Activated CD8-positive, alpha-beta memory T cell treated with anti-CD3 and anti-CD28 coated beads, Interleukin-2, amount 50 U/mL, for 24 hours (primary cell): Measurements from ENCODE around the gene RAB3IL1.
"Not testable (repeated sequence)": the region's sequence is repeated elsewhere in the genome, so short reads cannot be mapped to it uniquely, and the experiment has no call there.

Experiments used
- DNase-seq: peaks from one replicate; pipeline ENCODE4 v3.0.0-alpha.2; 2020; ENCODE audit errors: extremely low read depth

RAB3IL1 gene

DNA sequence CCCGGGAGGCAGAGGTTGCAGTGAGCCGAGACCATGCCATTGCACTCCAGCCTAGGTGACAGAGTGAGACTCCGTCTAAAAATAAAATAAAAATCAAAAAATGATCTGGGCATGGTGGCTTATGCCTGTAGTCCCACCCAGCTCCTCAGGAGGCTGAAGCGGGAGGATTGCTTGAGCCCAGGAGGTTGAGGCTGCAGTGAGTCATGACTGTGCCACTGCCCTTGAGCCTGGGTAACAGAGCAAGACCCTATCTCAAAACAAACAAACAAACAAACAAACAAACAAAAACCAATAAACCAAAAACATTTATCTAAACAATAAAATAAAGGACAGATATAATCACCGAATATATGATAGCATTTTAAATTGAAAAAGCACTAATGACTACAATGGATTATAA lies 36.3 kb upstream of the RAB3IL1 start:
- DNase-seq, result not testable (repeated sequence)

- DNase-seq, result no peak
These were observed 35.5 kb upstream of the RAB3IL1 start for GRCh38 chr11:61952882-61953281.

DNA sequence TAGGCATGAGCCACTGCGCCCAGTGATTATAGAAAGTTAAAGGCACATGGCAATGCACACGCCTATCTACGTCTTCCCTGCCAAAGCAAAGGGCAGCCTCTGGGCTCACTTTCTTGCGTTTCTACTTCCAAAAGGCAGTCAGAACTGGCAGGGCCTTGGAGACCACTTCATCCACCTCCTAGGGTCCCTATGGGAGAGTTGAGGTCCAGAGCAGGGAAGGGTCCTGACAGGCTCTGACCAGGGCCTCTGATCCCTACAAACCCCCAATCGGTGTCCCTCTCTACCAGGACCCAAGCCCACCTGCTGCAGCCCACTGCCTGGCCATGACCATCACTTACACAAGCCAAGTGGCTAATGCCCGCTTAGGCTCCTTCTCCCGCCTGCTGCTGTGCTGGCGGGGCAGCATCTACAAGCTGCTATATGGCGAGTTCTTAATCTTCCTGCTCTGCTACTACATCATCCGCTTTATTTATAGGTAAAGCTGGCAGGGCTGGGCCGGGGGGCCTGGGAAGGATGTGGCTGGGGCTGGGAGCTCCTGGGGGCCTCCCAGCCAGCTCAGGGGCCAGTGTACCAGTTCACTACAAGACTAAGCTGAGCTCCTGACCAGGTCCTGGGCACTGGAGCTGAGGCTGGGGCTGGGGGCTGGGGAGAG lies 34.2 kb upstream of the RAB3IL1 start:
- no peak for DNase-seq

- DNase-seq, result no peak
These were observed 32.7 kb upstream of the RAB3IL1 start, which contains the start of gene BEST1 for GRCh38 chr11:61950035-61950547. TSS of gene BEST1 (plus strand) at chr11:61950351. CDS start at chr11:61951807, 1,456 bp downstream.

DNA sequence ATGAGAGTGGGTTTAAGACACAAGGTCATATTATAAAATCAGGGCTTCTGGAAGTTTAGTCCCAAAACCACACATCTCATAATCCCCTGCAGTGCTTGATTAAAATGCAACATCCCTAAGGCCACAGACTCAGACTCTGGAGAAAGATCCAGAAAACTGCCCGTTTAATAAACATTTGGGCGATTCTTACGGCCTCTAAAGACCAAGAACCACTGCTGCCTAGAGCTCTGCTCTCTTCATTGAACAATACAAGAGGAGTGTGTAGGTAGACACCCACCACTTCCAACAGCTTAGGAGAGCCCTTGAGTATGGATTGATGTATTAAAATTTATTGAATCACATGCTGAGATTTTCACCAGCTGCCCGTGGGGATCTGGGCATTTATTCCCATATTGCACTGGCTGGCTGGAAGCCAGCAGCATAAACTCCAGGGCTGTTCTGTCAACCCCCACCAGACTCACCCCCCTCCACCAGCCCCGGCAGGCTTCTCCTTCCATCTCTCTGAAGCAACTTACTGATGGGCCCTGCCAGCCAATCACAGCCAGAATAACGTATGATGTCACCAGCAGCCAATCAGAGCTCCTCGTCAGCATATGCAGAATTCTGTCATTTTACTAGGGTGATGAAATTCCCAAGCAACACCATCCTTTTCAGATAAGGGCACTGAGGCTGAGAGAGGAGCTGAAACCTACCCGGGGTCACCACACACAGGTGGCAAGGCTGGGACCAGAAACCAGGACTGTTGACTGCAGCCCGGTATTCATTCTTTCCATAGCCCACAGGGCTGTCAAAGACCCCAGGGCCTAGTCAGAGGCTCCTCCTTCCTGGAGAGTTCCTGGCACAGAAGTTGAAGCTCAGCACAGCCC lies 32.0 kb upstream of the RAB3IL1 start:
- DNase-seq, result no peak

GRCh38 chr11:61948505-61948904 lies 31.1 kb upstream of the RAB3IL1 start:
- DNase-seq, result no peak

- DNase-seq, result no peak
These were observed 30.3 kb upstream of the RAB3IL1 start for GRCh38 chr11:61947486-61948210.

GRCh38 chr11:61946894-61947293 lies 29.5 kb upstream of the RAB3IL1 start:
- DNase-seq, result no peak

- DNase-seq, result no peak
These were observed 27.8 kb upstream of the RAB3IL1 start for GRCh38 chr11:61945191-61945590.

DNA sequence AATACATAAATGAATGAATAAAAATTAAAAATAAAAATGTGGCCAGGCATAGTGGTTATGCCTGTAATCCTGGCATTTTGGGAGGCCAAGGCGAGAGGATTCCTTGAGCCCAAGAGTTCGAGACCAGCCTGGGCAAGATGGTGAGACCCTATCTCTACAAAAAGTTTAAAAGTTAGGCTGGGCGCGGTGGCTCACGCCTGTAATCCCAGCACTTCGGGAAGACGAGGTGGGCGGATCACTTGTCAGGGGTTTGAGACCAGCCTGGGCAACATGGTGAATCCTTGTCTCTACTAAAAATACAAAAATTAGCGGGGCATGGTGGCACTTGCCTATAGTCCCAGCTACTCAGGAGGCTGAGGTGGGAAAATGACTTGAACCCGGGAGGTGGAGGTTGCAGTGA lies 23.1 kb upstream of the RAB3IL1 start:
- DNase-seq, result no peak

DNA sequence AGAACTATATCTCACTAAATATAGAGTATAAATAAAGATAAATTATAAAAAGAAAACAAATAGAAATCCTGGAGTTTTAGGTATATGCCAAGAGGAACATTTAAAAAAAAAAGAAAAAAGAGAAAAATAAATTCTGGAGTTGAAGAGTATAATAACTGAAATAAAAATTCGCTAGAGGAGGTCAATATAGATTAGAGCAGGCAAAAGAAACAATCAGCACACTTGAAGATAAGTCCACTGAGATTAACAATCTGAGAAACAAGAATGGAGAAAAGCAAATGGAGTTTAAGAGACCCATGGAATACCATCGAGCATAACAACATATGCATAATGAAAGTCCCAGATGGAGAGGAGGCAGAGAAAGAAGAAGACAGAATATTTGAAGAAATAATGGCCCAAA lies 18.5 kb upstream of the RAB3IL1 start:
- no peak for DNase-seq

DNA sequence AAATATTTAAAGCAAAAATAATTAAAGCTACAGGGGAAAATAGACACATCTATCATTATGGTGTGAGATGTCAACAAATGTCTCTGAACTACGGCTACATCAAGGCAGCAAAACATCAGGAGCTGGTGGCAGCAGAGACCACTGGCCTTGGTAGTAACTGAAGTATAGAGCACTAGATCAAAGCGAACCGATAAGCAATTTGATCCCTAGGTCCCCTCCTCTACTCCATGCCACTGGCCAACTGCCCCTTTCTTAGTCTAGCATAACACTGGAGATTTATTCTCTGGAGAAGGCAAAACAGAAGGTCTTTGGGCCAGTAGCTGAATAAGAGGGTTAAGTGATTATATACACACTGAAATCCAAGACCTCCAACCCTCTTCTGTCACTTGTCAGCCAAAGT lies 13.6 kb upstream of the RAB3IL1 start:
- DNase-seq, result no peak

GRCh38 chr11:61928606-61929005 lies 11.2 kb upstream of the RAB3IL1 start:
- DNase-seq, result no peak

GRCh38 chr11:61927501-61927900 lies 10.1 kb upstream of the RAB3IL1 start:
- DNase-seq, result no peak

GRCh38 chr11:61926235-61926634 lies 8.9 kb upstream of the RAB3IL1 start:
- no peak for DNase-seq

- no peak for DNase-seq
These were observed 8.4 kb upstream of the RAB3IL1 start for GRCh38 chr11:61925736-61926135.

- no peak for DNase-seq
These were observed 6.7 kb upstream of the RAB3IL1 start for GRCh38 chr11:61924064-61924455.

DNA sequence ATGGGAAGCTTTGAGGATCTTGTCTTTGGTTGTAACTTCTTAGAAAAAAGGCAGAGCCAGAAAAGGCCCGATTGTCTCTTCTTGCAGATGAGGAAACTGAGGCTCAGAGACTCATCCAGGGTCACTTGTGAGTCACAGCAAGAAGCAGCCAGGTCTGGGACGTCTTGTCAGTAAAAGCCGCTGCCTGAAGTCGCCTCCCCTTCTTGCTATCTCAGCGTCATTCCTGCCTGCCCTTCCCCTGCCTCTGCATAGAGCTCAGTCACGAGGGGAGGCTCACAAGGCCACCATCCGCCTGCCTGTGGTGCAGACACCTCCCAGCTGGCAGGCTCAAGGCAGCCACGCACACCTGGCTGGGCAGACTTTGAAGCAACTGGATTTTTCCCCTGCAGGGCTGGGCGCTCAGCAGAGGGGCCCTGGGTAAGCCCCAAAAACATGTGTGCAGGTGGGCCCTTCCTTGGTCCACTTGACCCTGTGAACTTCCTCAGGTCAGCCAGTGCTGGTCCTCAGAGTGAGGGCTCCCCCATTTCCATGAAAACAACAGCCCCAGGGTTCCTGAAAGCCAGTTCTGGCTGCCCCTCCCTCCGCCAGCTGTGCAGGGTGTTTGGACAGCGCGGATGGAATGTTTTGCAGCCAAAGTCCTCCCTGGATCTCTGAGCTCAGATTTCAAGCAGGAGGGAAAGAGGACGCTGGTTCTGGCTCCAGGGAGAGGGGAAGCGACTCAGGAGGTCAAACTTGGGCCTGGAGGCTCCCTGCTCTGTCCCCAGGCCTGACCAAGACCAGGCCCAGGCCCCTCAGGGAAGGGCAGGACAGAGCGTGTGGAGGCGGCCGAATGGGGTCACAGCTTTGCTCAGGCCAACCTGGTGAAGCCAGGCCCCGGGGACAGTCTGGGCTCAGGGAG lies 6.0 kb upstream of the RAB3IL1 start:
- no peak for DNase-seq

DNA sequence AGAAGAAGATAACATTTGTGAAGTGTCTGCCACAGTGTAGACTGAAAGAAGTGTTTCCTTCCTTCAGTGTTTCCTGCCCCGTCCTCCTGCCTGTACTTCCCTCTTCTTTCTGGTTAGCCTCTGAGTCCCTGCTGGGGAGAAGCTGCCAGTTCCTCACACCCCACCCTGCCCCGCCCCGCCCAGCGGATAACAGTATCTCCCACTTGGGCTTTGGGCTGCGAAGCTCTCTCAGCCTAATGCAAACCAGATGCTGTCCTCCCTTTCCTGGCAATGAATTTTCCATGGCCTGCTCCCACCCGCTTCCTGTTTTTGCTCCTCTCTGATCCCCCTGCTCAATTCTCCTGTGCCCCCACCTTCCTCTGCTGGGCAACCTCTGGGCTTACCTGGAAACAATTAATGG lies 5.2 kb upstream of the RAB3IL1 start:
- no peak for DNase-seq

- DNase-seq, result no peak
These were observed 4.1 kb upstream of the RAB3IL1 start for GRCh38 chr11:61921446-61921845.
